Measurements from ENCODE around the gene RHOBTB3. TPM values are rescaled to one million over a fixed set of nuclear protein-coding genes. Genes with fewer than 3 reads are reported as not detected.
"Not testable (repeated sequence)": the region's sequence is repeated elsewhere in the genome, so short reads cannot be mapped to it uniquely, and the experiment has no call there.

Gene RHOBTB3
- total RNA-seq, 1 donor from 2014 or later: 226 TPM

DNA sequence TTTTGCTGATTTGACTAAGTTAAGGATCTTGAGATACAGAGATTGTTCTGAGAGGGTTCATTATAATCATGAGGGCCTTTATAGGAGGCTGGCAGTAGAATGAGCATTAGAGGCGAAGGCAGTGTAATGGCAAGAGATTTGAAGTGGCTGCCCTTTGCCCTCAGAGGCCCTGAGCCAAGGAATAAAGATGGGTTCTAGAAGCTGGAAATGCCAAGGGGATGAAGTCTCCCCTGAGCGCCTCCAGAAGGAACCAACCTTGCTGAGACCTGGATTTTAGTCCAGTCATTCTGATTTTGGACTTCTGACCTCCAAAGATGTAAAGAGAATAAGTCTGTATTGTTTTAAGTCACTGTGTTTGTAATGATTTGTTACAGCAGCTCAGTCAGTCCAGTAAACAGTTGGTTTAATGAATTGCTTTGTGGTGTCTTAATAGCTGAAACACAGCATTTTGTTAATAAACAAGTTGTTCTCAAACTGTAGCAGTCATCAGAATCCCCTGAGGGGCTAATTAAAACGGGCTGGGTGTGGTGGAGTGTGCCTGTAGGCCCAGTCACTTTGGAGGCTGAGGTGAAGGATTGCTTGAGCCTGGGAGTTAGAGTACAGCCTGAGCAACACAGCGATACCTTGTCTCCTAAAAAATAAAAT lies 68.2 kb downstream of the RHOBTB3 start:
- no peak for DNase-seq (ENCODE audit: low spot score)

DNA sequence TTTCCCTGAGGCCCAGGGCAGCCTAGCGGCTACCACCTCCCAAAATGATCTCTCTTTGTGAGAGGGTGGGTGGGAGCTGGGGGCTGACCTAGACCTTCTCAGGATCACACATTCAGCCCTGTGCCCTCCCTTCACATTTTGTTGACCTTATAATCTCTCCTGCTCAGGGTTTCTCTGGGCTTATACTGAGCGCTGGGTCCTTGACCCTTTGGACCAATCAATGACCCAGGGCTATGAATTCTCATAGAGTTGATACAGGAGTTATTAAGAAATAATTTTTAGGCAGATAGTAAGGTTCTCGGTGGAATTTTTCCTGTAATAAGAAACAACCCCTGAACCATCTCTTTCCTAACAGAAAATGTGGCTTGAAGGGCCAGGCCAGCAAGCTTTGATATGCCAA lies 69.4 kb downstream of the RHOBTB3 start:
- DNase-seq (ENCODE audit: low spot score): no peak

GRCh38 chr5:95801532-95801931 lies 70.4 kb downstream of the RHOBTB3 start:
- no peak for DNase-seq (ENCODE audit: low spot score)

DNA sequence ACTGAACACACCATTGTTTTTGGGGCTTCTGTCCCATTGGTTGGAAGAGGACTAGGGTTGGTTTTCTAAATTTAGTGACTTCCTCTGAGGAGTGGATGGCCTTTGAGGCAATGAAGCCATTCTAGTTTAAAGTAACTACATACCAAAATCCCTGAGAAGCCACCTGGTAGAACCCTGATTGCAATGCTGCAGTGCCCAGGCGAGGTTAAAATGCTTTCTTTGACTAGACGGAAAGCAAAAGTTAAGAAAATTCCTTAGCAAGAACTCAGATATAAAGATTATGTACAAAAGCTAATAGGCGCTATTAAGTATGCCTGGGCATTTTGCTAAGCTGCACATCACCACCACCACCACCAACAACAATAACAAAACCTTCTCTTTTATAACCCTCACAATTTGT lies 70.8 kb downstream of the RHOBTB3 start:
- DNase-seq (ENCODE audit: low spot score): no peak

DNA sequence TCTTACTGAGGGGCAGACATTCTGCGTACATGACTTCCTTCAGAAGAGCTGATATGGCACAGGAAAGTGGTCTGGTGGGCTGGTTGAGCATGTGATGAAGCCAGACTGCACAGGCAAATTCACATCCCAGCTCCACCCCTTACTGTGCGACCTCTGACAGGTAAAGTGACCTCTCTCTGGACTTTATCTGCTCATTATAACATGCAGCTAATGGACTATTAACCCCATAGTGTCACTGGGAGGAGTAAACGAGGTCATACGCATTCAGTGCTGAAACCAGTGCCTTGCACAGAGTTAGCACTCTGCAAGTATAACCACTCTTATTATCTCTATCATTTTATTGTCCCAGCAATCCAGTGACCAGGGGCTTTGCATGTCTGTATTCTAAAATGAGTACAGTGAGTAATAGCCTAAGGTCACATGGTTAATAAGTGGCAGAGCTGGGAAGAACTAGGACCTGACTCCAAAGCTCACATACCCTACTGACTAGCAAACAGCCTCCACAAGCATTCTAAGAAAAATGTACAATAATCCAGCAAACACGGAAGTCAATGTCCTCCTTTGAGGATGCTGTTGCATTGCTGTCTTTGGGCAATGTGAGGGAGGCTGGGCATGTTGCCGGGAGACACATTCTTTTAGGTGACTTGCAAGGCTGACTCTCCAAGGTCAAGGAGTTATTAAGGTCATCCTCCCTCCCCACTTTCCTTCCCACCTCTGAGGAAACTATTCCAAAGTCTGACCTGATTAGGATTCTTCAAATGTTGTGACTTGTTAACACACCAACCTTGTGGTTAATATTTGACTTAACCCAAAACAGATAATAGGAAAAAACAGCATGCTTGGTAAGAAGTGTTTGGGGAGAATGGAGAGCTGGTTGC lies 72.4 kb downstream of the RHOBTB3 start:
- DNase-seq (ENCODE audit: low spot score): no peak

- DNase-seq (ENCODE audit: low spot score): no peak
Measured at GRCh38 chr5:95804736-95805539, 73.8 kb downstream of the RHOBTB3 start.

- DNase-seq (ENCODE audit: low spot score): no peak
Measured at GRCh38 chr5:95806687-95807086, 75.6 kb downstream of the RHOBTB3 start.

GRCh38 chr5:95808013-95808685 lies 77.0 kb downstream of the RHOBTB3 start:
- DNase-seq (ENCODE audit: low spot score): no peak

GRCh38 chr5:95808686-95809413 lies 77.7 kb downstream of the RHOBTB3 start:
- peak; percentile 95 for DNase-seq (ENCODE audit: low spot score)

DNA sequence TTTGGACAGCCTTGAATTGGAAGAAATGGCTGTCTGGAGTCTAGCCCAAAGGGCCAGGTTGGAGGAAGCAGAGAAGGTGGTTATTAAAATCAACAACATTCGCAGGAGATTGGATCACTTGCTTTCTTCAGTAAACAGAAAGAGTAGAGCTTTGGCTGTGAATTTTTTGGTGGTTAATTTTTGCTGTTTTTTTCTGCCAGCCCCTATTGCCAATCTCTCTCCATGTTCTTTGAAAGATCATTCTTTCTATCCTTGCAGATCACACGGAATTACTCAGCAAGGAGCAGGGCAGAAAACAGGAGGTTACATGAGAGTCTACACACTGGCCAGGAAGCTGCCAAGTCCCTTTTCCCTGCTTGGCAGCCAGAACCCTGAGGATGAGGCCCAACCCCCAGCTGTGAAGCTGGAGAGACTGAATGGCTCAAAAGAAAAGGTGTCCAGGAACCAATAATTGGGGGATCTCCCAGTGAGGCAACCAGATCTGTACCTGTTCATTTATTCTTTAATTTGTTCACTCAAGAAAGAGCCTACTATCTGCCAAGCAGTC lies 78.4 kb downstream of the RHOBTB3 start:
- no peak for DNase-seq (ENCODE audit: low spot score)

DNA sequence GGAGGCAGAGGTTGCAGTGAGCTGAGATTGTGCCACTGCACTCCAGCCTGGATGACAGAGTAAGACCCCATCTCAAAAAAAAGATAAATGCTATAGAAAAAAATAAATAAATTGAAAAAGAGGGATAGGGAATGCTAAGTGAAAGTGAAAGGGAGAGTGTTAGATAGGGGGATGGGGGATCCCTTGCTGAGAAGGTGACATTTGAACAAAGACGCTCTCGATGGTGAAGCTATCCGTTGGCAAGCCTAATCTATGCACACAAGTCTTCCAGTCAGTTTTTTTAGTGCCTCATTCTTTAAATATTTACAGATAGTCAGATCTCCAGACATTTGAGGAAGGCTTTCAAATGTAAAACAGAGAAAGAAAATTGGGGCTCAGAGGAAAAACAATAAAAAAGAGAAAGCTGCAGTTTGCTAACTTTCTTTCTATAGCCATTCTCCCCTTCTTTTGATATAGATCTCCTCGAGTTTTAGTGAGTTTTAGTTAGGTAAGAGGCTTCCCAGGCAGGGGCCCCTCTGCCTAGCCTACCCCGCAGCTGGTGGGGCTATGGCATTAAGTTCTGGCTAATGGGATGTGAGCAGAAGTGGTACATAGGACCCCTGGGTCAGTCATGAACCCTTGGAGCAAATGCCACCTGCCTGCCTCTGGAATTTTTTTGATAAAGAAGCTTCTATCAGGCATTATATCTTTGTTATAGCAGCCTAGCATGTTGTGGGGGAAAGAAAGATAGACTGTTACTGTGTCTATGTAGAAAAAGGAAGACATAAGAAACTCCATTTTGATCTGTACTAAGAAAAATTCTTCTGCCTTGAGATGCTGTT lies 79.4 kb downstream of the RHOBTB3 start:
- no peak for DNase-seq (ENCODE audit: low spot score)

GRCh38 chr5:95811126-95811423 lies 79.9 kb downstream of the RHOBTB3 start:
- DNase-seq (ENCODE audit: low spot score): not testable (repeated sequence)

DNA sequence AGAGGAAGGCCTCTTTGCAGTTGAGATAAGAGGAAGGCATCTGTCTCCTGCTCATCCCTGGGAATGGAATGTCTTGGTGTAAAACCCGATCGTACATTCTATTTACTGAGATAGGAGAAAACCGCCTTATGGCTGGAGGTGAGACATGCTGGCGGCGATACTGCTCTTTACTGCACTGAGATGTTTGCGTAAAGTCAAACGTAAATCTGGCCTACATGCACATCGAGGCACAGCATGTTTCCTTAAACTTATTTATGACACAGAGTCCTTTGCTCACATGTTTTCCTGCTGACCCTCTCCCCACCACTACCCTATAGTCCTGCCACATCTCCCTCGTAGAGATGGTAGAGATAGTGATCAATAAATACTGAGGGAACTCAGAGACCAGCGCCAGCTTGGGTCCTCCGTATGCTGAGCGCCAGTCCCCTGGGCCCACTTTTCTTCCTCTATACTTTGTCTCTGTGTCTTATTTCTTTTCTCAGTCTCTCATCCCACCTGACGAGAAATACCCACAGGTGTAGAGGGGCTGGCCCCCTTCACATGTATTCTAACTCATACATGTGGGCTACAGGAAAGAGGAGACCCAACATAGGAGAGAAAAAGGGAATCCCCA lies 80.4 kb downstream of the RHOBTB3 start:
- not testable (repeated sequence) for DNase-seq (ENCODE audit: low spot score)

DNA sequence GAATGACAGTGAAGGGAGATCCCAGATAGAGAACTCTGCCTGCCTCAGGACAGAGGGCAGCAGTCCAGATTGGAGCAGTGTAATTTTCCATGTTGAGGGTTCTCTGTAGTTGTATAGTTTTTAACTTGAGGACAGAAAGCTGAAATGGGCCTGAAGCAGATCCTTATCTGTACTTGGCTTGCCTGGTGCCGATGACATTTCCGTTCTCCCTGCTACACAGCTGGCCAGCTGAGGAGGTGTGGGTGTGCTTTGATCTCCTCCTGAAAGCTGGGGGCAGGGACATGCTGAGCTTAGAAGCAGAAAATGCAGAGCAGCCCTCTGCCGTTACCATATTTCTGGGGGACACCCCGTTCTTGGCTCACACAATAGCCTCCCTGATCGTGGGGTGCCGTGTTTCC lies 80.9 kb downstream of the RHOBTB3 start:
- peak; percentile 40 for DNase-seq (ENCODE audit: low spot score)

- not testable (repeated sequence) for DNase-seq (ENCODE audit: low spot score)
Measured at GRCh38 chr5:95813035-95813434, 81.9 kb downstream of the RHOBTB3 start.

DNA sequence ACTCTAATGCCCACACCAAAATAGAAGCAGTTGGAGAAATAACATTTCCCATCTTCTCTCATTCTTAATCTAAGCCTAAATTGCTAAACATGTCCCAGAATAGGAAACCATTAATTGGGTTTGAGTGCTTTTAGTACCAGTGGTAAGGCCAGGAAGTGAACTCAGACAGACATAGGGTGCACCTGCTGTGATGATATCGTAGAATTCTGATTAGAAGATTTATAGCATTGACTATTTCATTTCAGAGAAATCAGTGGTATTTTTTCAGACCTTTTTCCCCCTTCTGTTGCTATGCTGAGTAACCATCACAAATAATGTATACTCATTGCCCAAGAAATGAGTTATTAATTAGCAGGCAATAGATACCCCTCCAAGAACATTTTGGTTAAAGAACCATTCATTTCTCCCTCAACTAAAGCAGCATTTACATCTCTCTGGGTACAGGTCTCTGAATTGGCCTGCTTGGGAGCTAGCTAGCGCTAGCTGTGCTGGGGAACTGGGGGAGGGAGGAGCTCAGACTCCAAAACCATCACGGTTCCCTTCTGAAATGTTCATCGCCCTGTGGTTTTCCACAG lies 84.1 kb downstream of the RHOBTB3 start:
- DNase-seq (ENCODE audit: low spot score): no peak

DNA sequence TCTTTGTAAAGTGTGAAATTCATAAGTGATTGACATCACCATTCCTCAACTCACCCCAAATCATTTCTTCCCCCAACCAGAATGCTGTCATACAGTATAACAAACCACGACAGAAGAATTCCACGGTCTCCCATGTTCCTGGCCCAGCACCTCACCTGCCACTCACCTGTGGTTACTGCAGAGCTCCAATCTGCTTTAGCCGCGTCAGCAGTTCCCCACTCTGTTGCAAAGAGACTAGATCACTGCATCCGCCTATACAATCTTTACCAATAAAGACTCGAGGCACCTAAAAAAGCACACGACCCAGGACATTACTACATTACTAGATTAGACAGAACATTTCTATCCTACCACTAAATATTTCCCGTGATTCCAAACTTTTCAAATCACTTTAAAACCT lies 85.2 kb downstream of the RHOBTB3 start:
- no peak for DNase-seq (ENCODE audit: low spot score)

- no peak for DNase-seq (ENCODE audit: low spot score)
Measured at GRCh38 chr5:95816776-95817175, 85.6 kb downstream of the RHOBTB3 start.

- DNase-seq (ENCODE audit: low spot score): peak; percentile 44
Measured at GRCh38 chr5:95817430-95817829, 86.3 kb downstream of the RHOBTB3 start.

Measured in umbilical cord (tissue), 2 donors.